Measurements from ENCODE around the gene KIF9. TPM values are rescaled to one million over a fixed set of nuclear protein-coding genes. Genes with fewer than 3 reads are reported as not detected.
"Not testable (repeated sequence)": the region's sequence is repeated elsewhere in the genome, so short reads cannot be mapped to it uniquely, and the experiment has no call there.

Gene KIF9
- total RNA-seq, 2 experiments from 2014 or later: 4.5 to 4.9 TPM

DNA sequence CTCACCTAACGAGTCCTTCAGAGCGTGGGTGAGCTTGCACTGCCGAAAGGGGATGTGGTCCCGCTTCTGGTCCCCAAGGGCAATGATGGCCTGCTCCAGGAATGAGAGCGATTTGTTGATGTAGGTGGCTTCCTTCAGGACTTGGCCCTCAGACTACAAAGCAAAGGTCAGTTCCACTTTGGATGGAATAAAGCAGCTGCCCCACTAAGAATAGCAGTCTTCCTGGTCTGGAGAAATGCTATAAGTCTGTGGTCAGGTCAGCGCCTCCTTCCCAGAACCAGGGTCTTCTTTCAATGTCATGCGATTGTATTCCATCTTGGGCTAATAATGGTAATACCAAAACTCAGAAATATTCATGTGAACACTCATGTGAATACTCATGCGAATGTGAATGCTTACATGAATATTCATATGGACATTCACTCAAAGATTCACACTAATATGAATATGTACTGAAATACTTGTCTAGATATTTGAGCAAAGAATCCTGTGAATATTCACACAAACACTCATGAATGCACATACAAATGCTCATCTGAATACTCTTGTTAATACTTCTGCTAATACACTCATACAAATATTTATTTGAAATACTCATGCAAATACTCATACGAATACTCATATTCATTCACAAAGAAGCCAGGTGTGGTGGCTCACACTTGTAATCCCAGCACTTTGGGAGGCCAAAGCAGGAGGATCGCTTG is 16.7 kb downstream of the KIF9 start:
- CTCF ChIA-PET: no interaction called here
- intact Hi-C loops (cut with micrococcal nuclease): no loop called here
- Mint-ChIP-seq H3K27me3 (ENCODE audit: low read depth) (no peaks in the 10 kb centered on the region), H3K36me3 (ENCODE audit: low read depth) (no peaks in the 10 kb centered on the region), H3K27ac (no peak overlapping the region), H3K9me3 (no peaks in the 10 kb centered on the region), H3K4me1 (ENCODE audit: low read depth) (peaks cover 6% of the 10 kb centered on the region), H3K4me3 (no peak overlapping the region)
- DNase-seq: no peak

DNA sequence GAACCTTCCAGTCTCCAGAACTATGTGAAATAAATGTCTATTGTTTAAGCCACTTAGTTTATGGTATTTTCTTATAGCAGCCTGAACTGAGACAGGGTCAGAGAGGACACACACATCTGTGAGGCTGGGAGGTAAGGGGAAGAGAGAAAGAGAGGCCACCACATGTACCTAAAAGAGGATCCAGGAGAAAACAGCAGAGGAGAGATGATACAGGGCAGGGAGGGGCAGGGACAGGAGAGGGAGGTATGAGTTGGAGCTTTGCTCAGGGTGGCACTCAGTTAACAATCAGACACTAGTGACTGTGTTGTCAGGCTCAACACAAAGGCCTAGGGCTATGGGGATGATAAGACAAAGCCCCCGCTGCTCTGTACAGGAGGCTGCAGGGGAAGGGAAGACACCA is 17.6 kb downstream of the KIF9 start:
- no peak for DNase-seq
- no peak overlapping the region for H3K4me3 Mint-ChIP-seq
- H3K27me3 Mint-ChIP-seq (ENCODE audit: low read depth): no peaks in the 10 kb centered on the region
- H3K27ac Mint-ChIP-seq: no peak overlapping the region
- H3K4me1 Mint-ChIP-seq (ENCODE audit: low read depth): peaks cover 6% of the 10 kb centered on the region
- no peaks in the 10 kb centered on the region for H3K9me3 Mint-ChIP-seq
- no peaks in the 10 kb centered on the region for H3K36me3 Mint-ChIP-seq (ENCODE audit: low read depth)
- CTCF ChIA-PET: no interaction called here
- intact Hi-C loops (cut with micrococcal nuclease): no loop called here

DNA sequence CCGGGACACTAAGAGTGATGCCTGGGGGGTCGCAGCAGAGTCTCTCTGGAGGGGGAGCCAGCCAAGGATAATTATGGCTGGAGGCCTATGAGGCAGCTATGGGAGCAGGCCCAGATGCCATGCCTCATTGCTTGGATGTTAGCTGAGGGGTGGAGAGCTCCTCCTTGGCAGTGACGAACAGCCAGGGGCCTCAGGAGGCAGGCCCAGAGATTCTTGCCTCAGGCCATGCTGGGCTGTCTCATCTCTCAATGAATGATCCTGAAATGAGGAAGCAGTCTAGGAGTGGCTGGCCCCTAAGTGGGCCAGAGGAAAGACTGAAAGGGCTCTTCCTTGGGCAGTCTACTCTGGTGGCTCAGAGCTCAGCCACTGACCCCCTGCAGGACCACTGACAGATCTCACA is 21.3 kb downstream of the KIF9 start:
- intact Hi-C loops (cut with micrococcal nuclease): no loop called here
- Mint-ChIP-seq H3K36me3 (ENCODE audit: low read depth) (no peaks in the 10 kb centered on the region), H3K27ac (no peak overlapping the region), H3K27me3 (ENCODE audit: low read depth) (no peaks in the 10 kb centered on the region), H3K9me3 (no peaks in the 10 kb centered on the region), H3K4me3 (no peak overlapping the region), H3K4me1 (ENCODE audit: low read depth) (no peaks in the 10 kb centered on the region)
- CTCF ChIA-PET: no interaction called here
- DNase-seq: no peak

DNA sequence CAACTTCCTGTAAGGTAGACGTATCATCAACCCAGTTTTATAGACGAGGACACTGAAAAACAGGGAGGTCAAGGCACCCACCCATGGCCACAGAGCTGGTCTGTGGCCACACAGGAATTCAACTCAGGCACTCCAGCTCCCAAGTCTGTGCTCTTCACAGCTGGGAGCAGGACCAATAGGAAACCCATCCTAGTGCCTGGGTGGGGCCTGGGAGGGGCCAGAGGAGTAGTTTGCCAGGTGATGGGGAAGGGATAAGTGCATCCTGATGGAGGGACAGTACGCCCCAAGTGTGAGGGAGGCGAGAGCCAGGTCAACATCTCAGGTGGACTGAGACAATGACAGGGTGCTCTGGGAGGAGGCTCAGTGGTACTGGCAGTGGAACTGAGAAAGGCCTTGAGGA is 22.0 kb downstream of the KIF9 start:
- H3K27ac Mint-ChIP-seq: no peak overlapping the region
- intact Hi-C loops (cut with micrococcal nuclease): no loop called here
- H3K4me3 Mint-ChIP-seq: no peak overlapping the region
- CTCF ChIA-PET: no interaction called here
- H3K36me3 Mint-ChIP-seq (ENCODE audit: low read depth): no peaks in the 10 kb centered on the region
- DNase-seq: no peak
- H3K9me3 Mint-ChIP-seq: no peaks in the 10 kb centered on the region
- H3K4me1 Mint-ChIP-seq (ENCODE audit: low read depth): no peaks in the 10 kb centered on the region
- no peaks in the 10 kb centered on the region for H3K27me3 Mint-ChIP-seq (ENCODE audit: low read depth)

DNA sequence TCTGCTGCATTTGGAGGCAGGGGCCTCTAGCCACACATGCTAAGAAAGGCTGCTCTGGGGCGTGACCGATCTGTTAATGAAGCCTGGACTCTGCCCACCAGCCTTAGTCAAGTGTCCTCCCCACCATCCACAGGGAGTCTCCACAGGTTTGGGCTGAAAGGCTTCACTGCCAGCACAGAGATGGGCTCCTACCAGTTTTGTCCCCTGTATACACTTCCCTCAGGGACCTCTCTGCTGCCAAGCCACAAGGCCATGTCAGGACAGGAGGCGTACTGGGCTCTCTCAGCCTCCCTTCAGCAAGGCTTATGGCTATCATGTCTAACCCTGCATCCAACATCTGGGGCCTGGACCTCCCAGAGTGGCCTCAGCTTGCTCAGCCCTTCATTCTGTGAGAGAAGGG is 23.5 kb downstream of the KIF9 start:
- intact Hi-C loops (cut with micrococcal nuclease): no loop called here

DNA sequence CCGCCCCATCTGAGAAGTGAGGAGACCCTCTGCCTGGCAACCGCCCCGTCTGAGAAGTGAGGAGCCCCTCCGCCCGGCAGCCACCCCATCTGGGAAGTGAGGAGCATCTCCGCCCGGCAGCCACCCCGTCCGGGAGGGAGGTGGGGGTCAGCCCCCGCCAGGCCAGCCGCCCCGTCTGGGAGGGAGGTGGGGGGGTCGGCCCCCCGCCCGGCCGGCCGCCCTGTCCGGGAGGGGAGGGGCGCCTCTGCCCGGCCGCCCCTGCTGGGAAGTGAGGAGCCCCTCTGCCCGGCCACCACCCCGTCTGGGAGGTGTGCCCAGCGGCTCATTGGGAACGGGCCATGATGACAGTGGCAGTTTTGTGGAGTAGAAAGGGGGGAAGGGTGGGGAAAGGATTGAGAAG is 26.3 kb downstream of the KIF9 start:
- H3K27me3 Mint-ChIP-seq (ENCODE audit: low read depth); H3K9me3 Mint-ChIP-seq; H3K4me3 Mint-ChIP-seq; CTCF ChIA-PET; H3K4me1 Mint-ChIP-seq (ENCODE audit: low read depth); H3K36me3 Mint-ChIP-seq (ENCODE audit: low read depth); DNase-seq; H3K27ac Mint-ChIP-seq; intact Hi-C loops (cut with micrococcal nuclease): not testable (repeated sequence)

More for the DNA sequence above, 23.5 kb downstream of the KIF9 start:
- no peaks in the 10 kb centered on the region for H3K9me3 Mint-ChIP-seq
- H3K4me3 Mint-ChIP-seq: no peak overlapping the region
- CTCF ChIA-PET: no interaction called here
- no peaks in the 10 kb centered on the region for H3K36me3 Mint-ChIP-seq (ENCODE audit: low read depth)
- no peak overlapping the region for H3K27ac Mint-ChIP-seq
- H3K4me1 Mint-ChIP-seq (ENCODE audit: low read depth): no peaks in the 10 kb centered on the region
- DNase-seq: no peak
- H3K27me3 Mint-ChIP-seq (ENCODE audit: low read depth): no peaks in the 10 kb centered on the region

DNA sequence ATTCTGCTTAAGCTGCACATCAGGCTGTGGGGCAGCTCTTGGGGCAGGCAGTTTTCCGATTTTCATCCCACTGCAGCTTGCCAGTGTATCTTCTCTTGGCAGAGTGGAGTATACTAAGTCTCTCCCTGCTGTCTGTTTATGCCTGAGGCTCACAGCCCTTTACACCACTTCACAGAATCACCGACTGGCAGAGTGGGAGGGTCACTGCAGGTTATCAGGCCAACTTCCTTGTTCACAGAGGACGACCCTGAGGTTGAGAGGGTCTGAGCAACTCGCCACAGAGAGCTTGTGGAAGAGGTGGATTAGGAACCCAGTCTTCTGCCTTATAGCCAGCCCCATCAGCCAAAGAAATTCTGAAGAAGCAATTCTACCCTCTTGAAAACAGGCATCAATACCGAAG is 30.9 kb downstream of the KIF9 start:
- H3K36me3 Mint-ChIP-seq (ENCODE audit: low read depth): no peaks in the 10 kb centered on the region
- H3K4me1 Mint-ChIP-seq (ENCODE audit: low read depth): no peaks in the 10 kb centered on the region
- H3K9me3 Mint-ChIP-seq: no peaks in the 10 kb centered on the region
- intact Hi-C loops (cut with micrococcal nuclease): no loop called here
- no peak for DNase-seq
- no peak overlapping the region for H3K27ac Mint-ChIP-seq
- CTCF ChIA-PET: interaction anchor here (1.1 kb wide), 1 partner anchor 93 kb away, joined by 3 read pairs; no protein-coding TSS in a partner anchor
- no peaks in the 10 kb centered on the region for H3K27me3 Mint-ChIP-seq (ENCODE audit: low read depth)
- H3K4me3 Mint-ChIP-seq: no peak overlapping the region

DNA sequence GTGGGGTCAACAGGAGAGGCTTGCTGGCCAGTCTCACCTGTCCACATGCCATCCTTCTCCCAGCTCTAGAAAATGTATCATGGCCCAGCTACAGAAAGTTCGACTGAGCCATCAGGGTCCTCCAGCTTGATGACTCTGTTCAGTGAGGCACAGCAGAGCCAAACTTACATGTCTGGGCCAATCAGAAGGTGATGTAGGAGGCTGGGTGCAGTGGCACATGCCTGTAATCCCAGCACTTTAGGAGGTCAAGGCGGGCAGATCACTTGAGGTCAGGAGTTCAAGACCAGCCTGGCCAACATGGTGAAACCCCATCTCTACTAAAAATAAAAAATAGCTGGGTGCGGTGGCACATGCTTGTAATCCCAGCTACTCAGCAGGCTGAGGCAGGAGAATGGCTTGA is 31.5 kb downstream of the KIF9 start:
- H3K4me3 Mint-ChIP-seq; H3K27me3 Mint-ChIP-seq (ENCODE audit: low read depth); H3K27ac Mint-ChIP-seq; DNase-seq; H3K4me1 Mint-ChIP-seq (ENCODE audit: low read depth); H3K9me3 Mint-ChIP-seq; H3K36me3 Mint-ChIP-seq (ENCODE audit: low read depth); intact Hi-C loops (cut with micrococcal nuclease): not testable (repeated sequence)
- CTCF ChIA-PET: interaction anchor here (1.1 kb wide), 1 partner anchor 93 kb away, joined by 3 read pairs; no protein-coding TSS in a partner anchor

DNA sequence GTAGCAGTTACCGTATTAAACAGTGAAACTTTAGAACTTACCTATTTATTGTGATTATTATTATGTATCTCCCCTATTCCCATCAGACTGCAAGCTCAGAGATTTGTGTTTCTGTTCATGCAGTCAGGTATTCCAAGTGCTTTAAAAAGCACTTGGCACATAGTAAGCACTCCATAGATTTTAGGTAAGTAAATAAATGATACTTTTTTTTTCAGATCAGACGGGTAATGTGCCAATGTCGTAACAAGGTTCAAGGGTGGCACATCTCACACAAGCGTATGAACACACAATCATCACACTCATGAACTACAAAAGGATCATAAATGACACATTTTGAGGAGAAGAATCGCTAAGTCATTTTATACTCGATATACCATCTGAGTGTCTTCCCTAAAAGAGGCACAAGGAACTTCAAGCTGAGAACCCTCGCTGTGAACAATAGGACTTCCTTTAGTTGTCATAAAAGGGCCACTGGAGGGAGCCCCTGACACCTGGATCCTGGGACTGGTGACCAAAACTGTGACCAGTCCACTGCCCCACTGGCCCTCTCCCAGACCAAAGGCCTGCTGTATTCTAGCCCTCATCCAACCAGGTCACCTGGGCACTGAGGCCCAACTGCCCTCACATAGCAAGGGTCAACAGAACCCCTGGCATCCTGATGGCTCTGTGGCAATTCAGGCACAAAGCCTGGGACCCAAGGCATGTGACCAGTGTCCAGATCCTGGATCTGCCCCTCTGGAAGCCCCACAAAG is 32.1 kb downstream of the KIF9 start:
- intact Hi-C loops (cut with micrococcal nuclease): no loop called here
- Mint-ChIP-seq H3K27me3 (ENCODE audit: low read depth) (no peaks in the 10 kb centered on the region), H3K9me3 (no peaks in the 10 kb centered on the region), H3K27ac (no peak overlapping the region), H3K4me3 (no peak overlapping the region), H3K4me1 (ENCODE audit: low read depth) (no peaks in the 10 kb centered on the region), H3K36me3 (ENCODE audit: low read depth) (no peaks in the 10 kb centered on the region)
- DNase-seq: no peak
- CTCF ChIA-PET: interaction anchor here (0.6 to 1.1 kb wide), 5 partner anchors 69 to 557 kb away, joined by 3 to 4 read pairs (median 3); no protein-coding TSS in a partner anchor

DNA sequence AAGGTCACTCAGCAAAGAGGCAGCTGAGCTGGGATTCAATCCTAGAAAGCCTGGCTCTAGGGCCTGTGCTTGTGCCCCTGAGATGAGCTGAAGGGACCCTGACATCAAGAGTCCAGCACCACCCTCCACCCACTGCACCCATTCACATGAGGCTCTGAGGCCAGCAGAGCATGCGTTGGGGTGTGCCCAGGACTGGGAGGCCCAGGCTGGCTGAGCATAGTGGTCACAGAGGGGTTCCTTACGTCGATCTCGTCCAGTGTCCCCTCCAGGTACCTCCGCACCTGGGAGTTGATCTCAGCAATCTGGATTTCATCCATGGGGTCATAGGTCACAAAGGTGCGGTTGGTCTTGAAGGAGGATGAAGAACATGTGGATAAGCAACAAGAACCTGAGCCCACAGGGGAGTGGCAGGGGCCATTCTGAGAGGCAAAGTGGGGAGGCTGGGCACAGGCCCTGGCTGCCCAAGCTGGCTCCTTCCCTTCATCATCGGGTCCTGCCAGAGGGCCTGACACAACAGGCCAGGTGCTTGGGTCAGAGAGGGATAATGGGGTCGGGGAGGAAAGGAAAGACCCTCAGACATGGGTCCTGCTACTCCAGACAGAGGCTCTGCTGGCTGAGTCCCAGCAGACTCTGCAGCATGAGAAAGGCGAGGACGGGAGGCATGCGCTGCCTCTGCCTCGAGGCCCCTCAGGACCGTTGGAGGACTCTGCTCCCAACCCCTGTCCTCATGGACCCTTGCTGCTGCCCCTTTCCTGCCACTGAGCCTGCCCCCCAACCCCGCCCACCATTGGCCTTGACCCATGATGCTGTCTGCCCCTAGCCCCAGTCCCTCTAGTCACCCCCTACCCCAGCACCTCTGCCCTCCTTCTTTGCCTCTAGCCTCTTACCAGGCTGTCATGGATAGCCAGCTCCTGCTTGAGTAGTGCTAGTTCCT is 35.2 kb downstream of the KIF9 start:
- H3K27me3 Mint-ChIP-seq (ENCODE audit: low read depth): no peaks in the 10 kb centered on the region
- H3K27ac Mint-ChIP-seq: no peak overlapping the region
- intact Hi-C loops (cut with micrococcal nuclease): no loop called here
- no peak for DNase-seq
- H3K4me1 Mint-ChIP-seq (ENCODE audit: low read depth): no peaks in the 10 kb centered on the region
- H3K4me3 Mint-ChIP-seq: no peak overlapping the region
- CTCF ChIA-PET: no interaction called here
- no peaks in the 10 kb centered on the region for H3K36me3 Mint-ChIP-seq (ENCODE audit: low read depth)
- no peaks in the 10 kb centered on the region for H3K9me3 Mint-ChIP-seq

DNA sequence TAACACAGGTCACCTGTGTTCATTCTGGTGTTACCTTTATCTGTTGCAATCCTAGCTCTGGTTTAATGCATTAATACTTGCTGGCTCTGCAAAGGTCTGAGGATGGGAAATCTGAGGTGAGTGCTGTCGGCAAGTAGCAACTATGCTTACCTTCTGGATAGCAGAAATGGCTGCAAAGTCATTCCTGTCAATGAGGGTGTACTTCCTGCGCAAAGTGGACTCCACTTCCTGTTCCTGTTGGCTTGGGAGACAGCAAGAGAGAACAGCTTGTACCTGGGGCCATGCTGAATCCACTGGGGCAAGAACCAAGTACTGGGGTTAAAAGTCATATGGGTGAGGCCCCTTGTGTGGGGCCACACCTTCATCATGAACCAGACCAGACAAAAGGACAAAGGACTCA is 37.3 kb downstream of the KIF9 start:
- no peaks in the 10 kb centered on the region for H3K36me3 Mint-ChIP-seq (ENCODE audit: low read depth)
- H3K27ac Mint-ChIP-seq: no peak overlapping the region
- H3K27me3 Mint-ChIP-seq (ENCODE audit: low read depth): no peaks in the 10 kb centered on the region
- intact Hi-C loops (cut with micrococcal nuclease): no loop called here
- no peaks in the 10 kb centered on the region for H3K9me3 Mint-ChIP-seq
- H3K4me1 Mint-ChIP-seq (ENCODE audit: low read depth): no peaks in the 10 kb centered on the region
- no peak overlapping the region for H3K4me3 Mint-ChIP-seq
- CTCF ChIA-PET: no interaction called here
- no peak for DNase-seq

DNA sequence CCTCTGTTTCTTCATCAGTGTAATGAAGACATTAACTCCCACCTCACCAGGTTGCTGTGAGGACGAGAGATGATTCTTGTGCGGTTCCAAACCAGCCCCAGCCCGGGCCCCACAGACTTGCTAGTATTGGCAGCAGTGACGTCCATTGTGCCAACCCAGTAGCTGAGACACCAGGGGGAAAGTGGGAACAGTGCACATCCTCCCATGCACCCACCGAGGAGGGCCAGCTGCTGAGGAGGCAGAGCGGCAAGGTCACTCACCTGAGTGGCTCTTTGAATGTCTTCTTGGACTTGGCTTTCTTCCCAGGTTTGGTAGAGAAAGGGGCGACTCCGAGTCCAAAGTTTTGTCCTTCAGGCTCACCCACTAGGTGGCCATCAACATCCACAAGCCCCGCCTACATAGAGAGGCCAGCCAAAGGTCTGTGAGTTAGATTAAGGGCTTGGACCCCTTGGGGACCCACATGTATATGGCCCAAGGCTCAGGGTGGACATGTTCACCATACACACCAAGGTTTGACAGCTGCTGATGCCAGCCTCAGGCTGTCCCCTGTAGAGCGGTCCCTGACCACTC is 38.0 kb downstream of the KIF9 start:
- no peak overlapping the region for H3K4me3 Mint-ChIP-seq
- no peaks in the 10 kb centered on the region for H3K36me3 Mint-ChIP-seq (ENCODE audit: low read depth)
- DNase-seq: no peak
- no peaks in the 10 kb centered on the region for H3K4me1 Mint-ChIP-seq (ENCODE audit: low read depth)
- CTCF ChIA-PET: no interaction called here
- H3K27me3 Mint-ChIP-seq (ENCODE audit: low read depth): no peaks in the 10 kb centered on the region
- intact Hi-C loops (cut with micrococcal nuclease): no loop called here
- no peaks in the 10 kb centered on the region for H3K9me3 Mint-ChIP-seq
- no peak overlapping the region for H3K27ac Mint-ChIP-seq

All from activated naive CD4-positive, alpha-beta T cell treated with anti-CD3 and anti-CD28 coated beads for 36 hours (primary cell).